Kidney (tissue), 14 donors: Measurements from ENCODE around the gene NPTX1. TPM values are rescaled to one million over a fixed set of nuclear protein-coding genes. Genes with fewer than 3 reads are reported as not detected.

ENCODE experiments used
- DNase-seq, 5 donors: peaks; one replicate each; pipeline ENCODE4 v3.0.0-alpha.2; 2013 to 2020
- FAIRE-seq: peaks from 2 replicates; lab custom pipeline; 2012; peaks lifted over from hg19 to GRCh38; lab: Jason Lieb, UNC
- H3K27ac ChIP-seq, 2 donors: one replicate each; pipeline ENCODE4 v1.7.0; 2013; ENCODE audit warnings: low read depth in 2 of 2, low read length in 2 of 2, inconsistent platforms in 1 of 2
- H3K27me3 ChIP-seq: one replicate; pipeline ENCODE4 v1.7.1; 2013; ENCODE audit warnings: low read length, inconsistent platforms; ENCODE audit not compliant: control insufficient read depth, insufficient read depth
- H3K36me3 ChIP-seq, 3 donors: one replicate each; pipeline versions ENCODE4 v1.7.0 to v1.7.1; 2013; ENCODE audit warnings: low read length in 3 of 3, control low read depth in 1 of 3, inconsistent platforms in 1 of 3; ENCODE audit not compliant: insufficient read depth in 3 of 3, control insufficient read depth in 2 of 3
- H3K4me1 ChIP-seq, 3 donors: one replicate each; pipeline versions ENCODE4 v1.7.0 to v1.7.1; 2013; ENCODE audit warnings: low read length in 3 of 3, inconsistent platforms in 1 of 3, low read depth in 1 of 3; ENCODE audit not compliant: control insufficient read depth in 2 of 3, insufficient read depth in 2 of 3
- H3K4me3 ChIP-seq, 3 donors: one replicate each; pipeline versions ENCODE4 v1.7.0 to v1.8.1; 2013; ENCODE audit warnings: low read length in 3 of 3, control low read depth in 1 of 3, inconsistent platforms in 1 of 3
- H3K9ac ChIP-seq, 3 donors: one replicate each; pipeline versions ENCODE4 v1.7.0 to v1.7.1; 2013; ENCODE audit warnings: low read length in 3 of 3, control low read depth in 1 of 3, inconsistent platforms in 1 of 3
- H3K9me3 ChIP-seq, 3 donors: one replicate each; pipeline versions ENCODE4 v1.7.0 to v1.7.1; 2013; ENCODE audit warnings: low read length in 3 of 3, control low read depth in 1 of 3, inconsistent platforms in 1 of 3; ENCODE audit not compliant: control insufficient read depth in 2 of 3, insufficient read depth in 1 of 3
- CTCF ChIP-seq: IDR thresholded peaks from 3 replicates; pipeline ENCODE4 v1.5.1; 2012; ENCODE audit warnings: mild to moderate bottlenecking, moderate library complexity, borderline replicate concordance; ENCODE audit not compliant: insufficient read depth; ENCODE audit errors: extremely low read depth
- intact Hi-C: fragments of 100-400 bp; cut with DNase I; formaldehyde crosslinking; loops from one replicate; pipeline ENCODE4 v1.11.1; 2022
- polyA plus RNA-seq: library from polyadenylated mRNA; stranded (reverse); fragments of 350-450 nt; fragmentation: Illumina TruSeq; extraction: RNeasy Lipid Tissue Mini Kit (QIAGEN cat#74804); gene quantifications from one replicate; pipeline ENCODE4 v1.2.3, GENCODE V29; 2014; ENCODE audit warnings: low read depth, low replicate concordance; ENCODE audit not compliant: insufficient read depth
- total RNA-seq: library from RNA; stranded (reverse); fragmentation: NEBNext Ultra II Directional; extraction: Animal tissue kit (Norgen Biotek cat#: 25700); gene quantifications from one replicate; pipeline ENCODE4 v1.2.1, GENCODE V29; 2021
- donor health status: control.
- donor health status: control.
- donor health status: control.
- donor health status: control.
- donor health status: control.
- donor health status: DM: yes; HTN: yes; CAD: no.
- donor health status: Normal renal cell carcinoma (clear cell type).

Gene NPTX1
- total and polyA plus RNA-seq, 2 donors from 2014 or later: 0.31 to 0.39 TPM

DNA sequence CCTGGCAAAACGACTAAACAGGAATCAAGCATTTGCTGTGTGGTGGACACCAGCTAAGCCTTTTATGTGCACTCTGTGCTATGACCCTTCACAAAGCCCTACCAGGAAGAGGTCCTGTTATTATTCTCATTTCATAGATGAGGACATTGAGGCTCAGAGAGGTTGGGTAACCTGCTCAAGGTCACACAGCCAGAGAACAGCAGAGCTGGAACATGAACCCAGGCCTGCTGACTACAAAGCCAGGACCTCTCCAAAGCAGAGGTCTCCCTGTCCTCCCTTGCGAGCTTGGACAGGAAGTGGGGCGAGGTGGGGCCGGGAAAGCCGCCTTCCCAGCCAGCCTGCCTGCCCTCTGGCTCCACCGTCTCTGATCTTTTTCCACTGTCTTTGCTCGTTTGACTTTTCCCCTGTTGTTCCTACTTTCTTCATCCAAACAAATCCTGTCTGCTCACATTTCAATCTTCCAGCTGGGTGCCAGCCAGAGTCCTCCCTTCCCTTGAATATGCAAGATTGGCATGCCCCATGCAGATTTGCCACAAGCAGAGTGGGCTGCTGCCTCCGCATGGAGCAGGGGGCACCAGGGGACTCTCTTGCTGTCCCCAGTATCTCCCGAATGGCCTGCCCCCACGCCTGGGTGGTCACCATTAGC lies 44.5 kb upstream of the NPTX1 start:
- H3K36me3 ChIP-seq: no peaks in the 10 kb centered on the region
- H3K27me3 ChIP-seq: no peaks in the 10 kb centered on the region
- peaks cover 0 to 2% (median 0%) of the 10 kb centered on the region in 3 donors for H3K4me1 ChIP-seq
- no peaks in the 10 kb centered on the region for H3K9me3 ChIP-seq
- H3K4me3 ChIP-seq: no peak overlapping the region
- DNase-seq (no peak), FAIRE-seq (no peak)
- H3K27ac ChIP-seq: no peak overlapping the region
- no peak for TF ChIP-seq CTCF
- intact Hi-C loops: no loop called here
- no peak overlapping the region for H3K9ac ChIP-seq

DNA sequence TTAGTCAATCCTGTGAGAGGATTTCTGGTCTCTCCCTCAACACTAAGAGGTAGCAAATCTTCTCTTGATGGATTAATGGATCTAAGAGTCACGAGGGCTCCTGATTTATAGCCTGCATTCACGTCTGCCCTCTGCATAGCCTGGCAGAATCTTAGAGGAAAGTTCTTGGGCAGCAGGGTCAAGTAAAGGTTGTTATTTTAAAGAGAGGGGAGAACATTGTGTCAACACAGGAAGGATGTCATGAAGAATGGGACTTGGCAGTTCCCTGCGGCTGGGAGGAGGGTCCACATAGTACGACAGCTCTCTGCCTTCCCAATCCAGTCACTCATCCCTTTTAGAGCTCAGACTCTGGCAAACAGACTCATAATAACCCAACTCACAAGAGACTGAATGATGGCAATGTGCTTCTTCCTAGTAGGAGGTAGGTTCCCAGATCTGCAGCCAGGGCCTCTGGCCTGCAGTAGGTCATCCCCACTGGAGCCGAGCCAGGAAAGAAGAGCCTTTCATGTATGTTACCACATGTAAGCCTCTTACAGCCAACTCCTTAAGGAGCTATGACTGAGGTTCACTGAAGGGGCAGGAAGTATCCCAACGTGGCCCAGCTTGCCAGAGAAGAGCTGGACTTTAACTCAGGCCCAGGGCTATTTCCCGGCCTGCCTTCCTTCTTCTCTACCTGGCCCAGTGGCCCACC lies 42.8 kb upstream of the NPTX1 start:
- Histone ChIP-seq H3K9me3 (no peaks in the 10 kb centered on the region), H3K27me3 (no peaks in the 10 kb centered on the region), H3K27ac (no peak overlapping the region), H3K4me1 (peaks cover 0 to 2% (median 0%) of the 10 kb centered on the region in 3 donors), H3K9ac (no peak overlapping the region), H3K36me3 (no peaks in the 10 kb centered on the region), H3K4me3 (no peak overlapping the region)
- intact Hi-C loops: no loop called here
- DNase-seq (peak in 3 of 5 donors; percentile 59 to 81 (median 70)), FAIRE-seq (no peak)
- no peak for TF ChIP-seq CTCF

DNA sequence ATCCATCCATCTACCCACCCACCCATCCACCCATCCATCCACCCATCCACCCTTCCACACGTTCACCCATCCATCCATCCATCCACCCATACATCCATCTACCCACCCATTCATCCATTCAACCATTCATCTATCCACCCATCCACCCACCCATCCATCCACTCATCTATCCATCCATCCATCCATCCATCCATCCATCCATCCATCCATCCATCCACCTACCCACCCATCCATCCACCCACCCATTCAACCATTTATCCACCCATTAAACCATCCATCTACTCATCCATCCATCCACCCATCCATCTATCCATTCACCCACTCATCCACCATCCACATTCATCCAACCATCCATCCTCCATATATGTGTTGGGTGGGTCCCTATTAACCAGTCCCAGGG lies 42.0 kb upstream of the NPTX1 start:
- no peaks in the 10 kb centered on the region for H3K27me3 ChIP-seq
- H3K9ac ChIP-seq: no peak overlapping the region
- no peak overlapping the region for H3K27ac ChIP-seq
- peaks cover 0 to 2% (median 0%) of the 10 kb centered on the region in 3 donors for H3K4me1 ChIP-seq
- intact Hi-C loops: no loop called here
- no peaks in the 10 kb centered on the region for H3K36me3 ChIP-seq
- DNase-seq (no peak), FAIRE-seq (no peak)
- TF ChIP-seq CTCF: no peak
- no peak overlapping the region for H3K4me3 ChIP-seq
- H3K9me3 ChIP-seq: no peaks in the 10 kb centered on the region
